SK-N-SH (cell line): ENCODE measurements around the gene TYROBP.

Experiments used
- ELF1 ChIP-seq: IDR thresholded peaks from 2 replicates; pipeline ENCODE4 v1.4.0; 2012
- EP300 ChIP-seq, 2 experiments: IDR thresholded peaks; 2 replicates each; pipeline versions ENCODE4 v1.4.0 to v1.6.1; 2012; ENCODE audit warnings: borderline replicate concordance in 1 of 2, low read depth in 1 of 2, low read length in 1 of 2
- JUND ChIP-seq: IDR thresholded peaks from 2 replicates; pipeline ENCODE4 v1.4.0; 2012
- RAD21 ChIP-seq: IDR thresholded peaks from 2 replicates; pipeline ENCODE4 v1.6.1; 2012; ENCODE audit warnings: mild to moderate bottlenecking, low read length
- RCOR1 ChIP-seq: fragments of 150-350 bp; IDR thresholded peaks from 2 replicates; pipeline ENCODE4 v1.6.1; 2017; ENCODE audit warnings: antibody characterized with exemption, low read length
- SMC3 ChIP-seq: IDR thresholded peaks from 2 replicates; pipeline ENCODE4 v1.6.1; 2012; ENCODE audit warnings: low read depth, low read length, improper control_type of control experiment
- USF2 ChIP-seq: fragments of 150-350 bp; IDR thresholded peaks from 2 replicates; pipeline ENCODE4 v1.6.1; 2017; ENCODE audit warnings: antibody characterized with exemption, low read length, low read depth, borderline replicate concordance
- TF ChIP-seq, protein P1 (sequence below): fragments of 200-600 bp; sonication (generic); IDR thresholded peaks from 2 replicates; pipeline ENCODE4 v1.6.1; 2017; ENCODE audit warnings: antibody characterized with exemption, mild to moderate bottlenecking, moderate library complexity
- TF ChIP-seq, protein P2 (sequence below): IDR thresholded peaks from 2 replicates; pipeline ENCODE4 v1.6.1; 2012; ENCODE audit warnings: mild to moderate bottlenecking, low read depth, low read length, moderate library complexity

DNA sequence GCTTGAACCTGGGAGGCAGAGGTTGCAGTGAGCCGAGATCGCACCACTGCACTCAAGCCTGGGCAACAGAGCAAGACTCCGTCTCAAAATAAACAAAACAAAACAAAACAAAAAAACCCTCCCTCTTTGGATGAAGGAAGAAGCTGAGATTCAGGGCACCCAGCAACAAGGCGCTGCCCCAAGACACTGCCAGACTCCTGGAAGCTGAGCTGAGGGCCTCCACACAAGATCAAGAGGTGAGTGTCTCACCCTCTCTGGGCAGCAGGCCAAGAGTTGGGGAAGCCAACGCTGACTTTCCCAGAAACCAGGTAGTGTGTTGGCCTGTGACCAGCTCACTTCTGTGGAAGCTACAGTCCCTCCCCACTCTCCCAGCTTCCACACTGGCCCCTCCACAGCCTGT, 3.7 kb upstream of the TYROBP start:
- TF ChIP-seq, protein P1, sequence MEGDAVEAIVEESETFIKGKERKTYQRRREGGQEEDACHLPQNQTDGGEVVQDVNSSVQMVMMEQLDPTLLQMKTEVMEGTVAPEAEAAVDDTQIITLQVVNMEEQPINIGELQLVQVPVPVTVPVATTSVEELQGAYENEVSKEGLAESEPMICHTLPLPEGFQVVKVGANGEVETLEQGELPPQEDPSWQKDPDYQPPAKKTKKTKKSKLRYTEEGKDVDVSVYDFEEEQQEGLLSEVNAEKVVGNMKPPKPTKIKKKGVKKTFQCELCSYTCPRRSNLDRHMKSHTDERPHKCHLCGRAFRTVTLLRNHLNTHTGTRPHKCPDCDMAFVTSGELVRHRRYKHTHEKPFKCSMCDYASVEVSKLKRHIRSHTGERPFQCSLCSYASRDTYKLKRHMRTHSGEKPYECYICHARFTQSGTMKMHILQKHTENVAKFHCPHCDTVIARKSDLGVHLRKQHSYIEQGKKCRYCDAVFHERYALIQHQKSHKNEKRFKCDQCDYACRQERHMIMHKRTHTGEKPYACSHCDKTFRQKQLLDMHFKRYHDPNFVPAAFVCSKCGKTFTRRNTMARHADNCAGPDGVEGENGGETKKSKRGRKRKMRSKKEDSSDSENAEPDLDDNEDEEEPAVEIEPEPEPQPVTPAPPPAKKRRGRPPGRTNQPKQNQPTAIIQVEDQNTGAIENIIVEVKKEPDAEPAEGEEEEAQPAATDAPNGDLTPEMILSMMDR, result no peak
- no peak for TF ChIP-seq SMC3
- no peak for TF ChIP-seq RCOR1
- TF ChIP-seq EP300 (IDR thresholded peaks at IDR 0.05; ENCODE audit: borderline replicate concordance in 1 of 2, low read depth in 1 of 2, low read length in 1 of 2), result no peak
- no peak for TF ChIP-seq JUND
- TF ChIP-seq, protein P2, sequence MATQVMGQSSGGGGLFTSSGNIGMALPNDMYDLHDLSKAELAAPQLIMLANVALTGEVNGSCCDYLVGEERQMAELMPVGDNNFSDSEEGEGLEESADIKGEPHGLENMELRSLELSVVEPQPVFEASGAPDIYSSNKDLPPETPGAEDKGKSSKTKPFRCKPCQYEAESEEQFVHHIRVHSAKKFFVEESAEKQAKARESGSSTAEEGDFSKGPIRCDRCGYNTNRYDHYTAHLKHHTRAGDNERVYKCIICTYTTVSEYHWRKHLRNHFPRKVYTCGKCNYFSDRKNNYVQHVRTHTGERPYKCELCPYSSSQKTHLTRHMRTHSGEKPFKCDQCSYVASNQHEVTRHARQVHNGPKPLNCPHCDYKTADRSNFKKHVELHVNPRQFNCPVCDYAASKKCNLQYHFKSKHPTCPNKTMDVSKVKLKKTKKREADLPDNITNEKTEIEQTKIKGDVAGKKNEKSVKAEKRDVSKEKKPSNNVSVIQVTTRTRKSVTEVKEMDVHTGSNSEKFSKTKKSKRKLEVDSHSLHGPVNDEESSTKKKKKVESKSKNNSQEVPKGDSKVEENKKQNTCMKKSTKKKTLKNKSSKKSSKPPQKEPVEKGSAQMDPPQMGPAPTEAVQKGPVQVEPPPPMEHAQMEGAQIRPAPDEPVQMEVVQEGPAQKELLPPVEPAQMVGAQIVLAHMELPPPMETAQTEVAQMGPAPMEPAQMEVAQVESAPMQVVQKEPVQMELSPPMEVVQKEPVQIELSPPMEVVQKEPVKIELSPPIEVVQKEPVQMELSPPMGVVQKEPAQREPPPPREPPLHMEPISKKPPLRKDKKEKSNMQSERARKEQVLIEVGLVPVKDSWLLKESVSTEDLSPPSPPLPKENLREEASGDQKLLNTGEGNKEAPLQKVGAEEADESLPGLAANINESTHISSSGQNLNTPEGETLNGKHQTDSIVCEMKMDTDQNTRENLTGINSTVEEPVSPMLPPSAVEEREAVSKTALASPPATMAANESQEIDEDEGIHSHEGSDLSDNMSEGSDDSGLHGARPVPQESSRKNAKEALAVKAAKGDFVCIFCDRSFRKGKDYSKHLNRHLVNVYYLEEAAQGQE, result no peak
- no peak for TF ChIP-seq RAD21
- TF ChIP-seq ELF1, result no peak
- TF ChIP-seq USF2, result no peak
